ENCODE results near the gene RFFL. TPM values are rescaled to one million over a fixed set of nuclear protein-coding genes. Genes with fewer than 3 reads are reported as not detected.

Gene RFFL
- total and polyA plus RNA-seq, 9 of the 15 experiments (the other 6 are each of a cell fraction or from before 2014, with no cell fraction given) = 3.4 to 18.1 (median 12.8) TPM

DNA sequence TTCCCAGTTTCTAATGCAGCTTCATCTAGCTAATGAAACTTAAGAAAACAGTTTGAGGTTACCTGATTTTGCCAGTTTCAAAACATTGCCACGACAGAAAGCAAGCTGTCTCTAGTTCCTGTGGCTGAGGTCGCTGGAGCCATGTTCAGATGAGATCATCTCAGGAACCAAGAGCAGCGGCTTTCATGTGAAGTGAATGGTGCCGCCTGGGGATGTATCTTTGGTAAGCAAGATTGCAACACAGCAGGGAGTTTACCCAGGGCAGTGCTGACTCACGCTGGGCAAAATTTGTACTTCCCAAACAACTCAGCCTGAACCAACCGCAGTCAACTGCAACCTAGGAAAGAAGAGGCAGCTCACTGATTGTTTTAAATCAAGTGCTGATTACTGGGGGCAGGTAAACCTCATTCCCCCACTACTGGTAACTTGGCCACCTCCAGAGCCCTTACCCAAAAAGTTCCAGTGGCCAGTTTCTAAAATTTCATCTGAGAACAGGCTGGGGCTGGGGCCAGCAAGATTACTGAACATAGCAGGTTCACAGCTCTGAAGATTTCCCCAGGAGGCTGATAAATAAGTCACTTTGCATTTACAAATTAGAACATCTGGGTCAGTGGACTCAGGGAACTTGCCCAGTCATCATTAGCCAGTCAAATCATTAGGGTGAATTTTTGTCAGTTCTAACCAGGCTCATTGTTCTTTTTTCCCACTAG is at the start of gene RFFL (continued):
- no peak for TF ChIP-seq ARHGAP35 (IDR thresholded peaks at IDR 0.05; ENCODE audit: partially characterized antibody)
- no peak for TF ChIP-seq ZNF586 (CRISPR knock-in tag; conservative IDR thresholded peaks at IDR 0.05)
- TF ChIP-seq, protein P1, sequence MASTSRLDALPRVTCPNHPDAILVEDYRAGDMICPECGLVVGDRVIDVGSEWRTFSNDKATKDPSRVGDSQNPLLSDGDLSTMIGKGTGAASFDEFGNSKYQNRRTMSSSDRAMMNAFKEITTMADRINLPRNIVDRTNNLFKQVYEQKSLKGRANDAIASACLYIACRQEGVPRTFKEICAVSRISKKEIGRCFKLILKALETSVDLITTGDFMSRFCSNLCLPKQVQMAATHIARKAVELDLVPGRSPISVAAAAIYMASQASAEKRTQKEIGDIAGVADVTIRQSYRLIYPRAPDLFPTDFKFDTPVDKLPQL (IDR thresholded peaks at IDR 0.05; ENCODE audit: extremely low read depth, insufficient read length) = no peak
- no peak for TF ChIP-seq ZC3H11A (IDR thresholded peaks at IDR 0.05; ENCODE audit: low read depth, low read length)
- no peak for TF ChIP-seq ZNF263 (CRISPR knock-in tag; IDR thresholded peaks at IDR 0.05; ENCODE audit: borderline replicate concordance)
- TF ChIP-seq EWSR1 (IDR thresholded peaks at IDR 0.05; ENCODE audit: borderline replicate concordance, low read depth, partially characterized antibody) = no peak
- peak in 1 of 2 experiments; percentile 77; a peak in 2 of 4 replicates for TF ChIP-seq RCOR1 (IDR thresholded peaks at IDR 0.05; ENCODE audit: borderline replicate concordance in 1 of 2, low read depth in 2 of 2, low read length in 2 of 2)
- no peak for TF ChIP-seq NUFIP1 (IDR thresholded peaks at IDR 0.05; ENCODE audit: partially characterized antibody)
- no peak for TF ChIP-seq CHD1 (IDR thresholded peaks at IDR 0.05; ENCODE audit: low read length)
- TF ChIP-seq ZNF431 (CRISPR knock-in tag; IDR thresholded peaks at IDR 0.05) = no peak
- no peak for TF ChIP-seq RBM25 (IDR thresholded peaks at IDR 0.05; ENCODE audit: low read depth, low read length, severe bottlenecking)
- TF ChIP-seq NR3C1 (CRISPR knock-in tag; IDR thresholded peaks at IDR 0.05) = no peak
- no peak for TF ChIP-seq MEIS2 (IDR thresholded peaks at IDR 0.05; ENCODE audit: partially characterized antibody)
- TF ChIP-seq TCF7 (IDR thresholded peaks at IDR 0.05; ENCODE audit: borderline replicate concordance) = no peak
- TF ChIP-seq ZSCAN32 (CRISPR knock-in tag; IDR thresholded peaks at IDR 0.05) = no peak
- TF ChIP-seq ZNF764 (CRISPR knock-in tag; IDR thresholded peaks at IDR 0.05; ENCODE audit: low read depth) = no peak
- TF ChIP-seq, protein P2, sequence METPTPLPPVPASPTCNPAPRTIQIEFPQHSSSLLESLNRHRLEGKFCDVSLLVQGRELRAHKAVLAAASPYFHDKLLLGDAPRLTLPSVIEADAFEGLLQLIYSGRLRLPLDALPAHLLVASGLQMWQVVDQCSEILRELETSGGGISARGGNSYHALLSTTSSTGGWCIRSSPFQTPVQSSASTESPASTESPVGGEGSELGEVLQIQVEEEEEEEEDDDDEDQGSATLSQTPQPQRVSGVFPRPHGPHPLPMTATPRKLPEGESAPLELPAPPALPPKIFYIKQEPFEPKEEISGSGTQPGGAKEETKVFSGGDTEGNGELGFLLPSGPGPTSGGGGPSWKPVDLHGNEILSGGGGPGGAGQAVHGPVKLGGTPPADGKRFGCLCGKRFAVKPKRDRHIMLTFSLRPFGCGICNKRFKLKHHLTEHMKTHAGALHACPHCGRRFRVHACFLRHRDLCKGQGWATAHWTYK (CRISPR knock-in tag; IDR thresholded peaks at IDR 0.05) = peak; percentile 72; the same call in 1 of the 2 replicates
- no peak for TF ChIP-seq MCM7 (IDR thresholded peaks at IDR 0.05)
- TF ChIP-seq STAG1 (CRISPR knock-in tag; IDR thresholded peaks at IDR 0.05; ENCODE audit: borderline replicate concordance) = no peak
- no peak for TF ChIP-seq ZFP1 (CRISPR knock-in tag; IDR thresholded peaks at IDR 0.05)
- TF ChIP-seq ZNF224 (CRISPR knock-in tag; IDR thresholded peaks at IDR 0.05) = no peak
- TF ChIP-seq, protein P3, sequence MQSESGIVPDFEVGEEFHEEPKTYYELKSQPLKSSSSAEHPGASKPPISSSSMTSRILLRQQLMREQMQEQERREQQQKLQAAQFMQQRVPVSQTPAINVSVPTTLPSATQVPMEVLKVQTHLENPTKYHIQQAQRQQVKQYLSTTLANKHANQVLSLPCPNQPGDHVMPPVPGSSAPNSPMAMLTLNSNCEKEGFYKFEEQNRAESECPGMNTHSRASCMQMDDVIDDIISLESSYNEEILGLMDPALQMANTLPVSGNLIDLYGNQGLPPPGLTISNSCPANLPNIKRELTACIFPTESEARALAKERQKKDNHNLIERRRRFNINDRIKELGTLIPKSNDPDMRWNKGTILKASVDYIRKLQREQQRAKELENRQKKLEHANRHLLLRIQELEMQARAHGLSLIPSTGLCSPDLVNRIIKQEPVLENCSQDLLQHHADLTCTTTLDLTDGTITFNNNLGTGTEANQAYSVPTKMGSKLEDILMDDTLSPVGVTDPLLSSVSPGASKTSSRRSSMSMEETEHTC (IDR thresholded peaks at IDR 0.05) = no peak

All from K562 (cell line).